Measurements from ENCODE around the gene CCDC102A. TPM values are rescaled to one million over a fixed set of nuclear protein-coding genes. Genes with fewer than 3 reads are reported as not detected.

Gene CCDC102A
- total RNA-seq, 4 donors from 2014 or later = 17.4 to 30.4 (median 24.5) TPM

DNA sequence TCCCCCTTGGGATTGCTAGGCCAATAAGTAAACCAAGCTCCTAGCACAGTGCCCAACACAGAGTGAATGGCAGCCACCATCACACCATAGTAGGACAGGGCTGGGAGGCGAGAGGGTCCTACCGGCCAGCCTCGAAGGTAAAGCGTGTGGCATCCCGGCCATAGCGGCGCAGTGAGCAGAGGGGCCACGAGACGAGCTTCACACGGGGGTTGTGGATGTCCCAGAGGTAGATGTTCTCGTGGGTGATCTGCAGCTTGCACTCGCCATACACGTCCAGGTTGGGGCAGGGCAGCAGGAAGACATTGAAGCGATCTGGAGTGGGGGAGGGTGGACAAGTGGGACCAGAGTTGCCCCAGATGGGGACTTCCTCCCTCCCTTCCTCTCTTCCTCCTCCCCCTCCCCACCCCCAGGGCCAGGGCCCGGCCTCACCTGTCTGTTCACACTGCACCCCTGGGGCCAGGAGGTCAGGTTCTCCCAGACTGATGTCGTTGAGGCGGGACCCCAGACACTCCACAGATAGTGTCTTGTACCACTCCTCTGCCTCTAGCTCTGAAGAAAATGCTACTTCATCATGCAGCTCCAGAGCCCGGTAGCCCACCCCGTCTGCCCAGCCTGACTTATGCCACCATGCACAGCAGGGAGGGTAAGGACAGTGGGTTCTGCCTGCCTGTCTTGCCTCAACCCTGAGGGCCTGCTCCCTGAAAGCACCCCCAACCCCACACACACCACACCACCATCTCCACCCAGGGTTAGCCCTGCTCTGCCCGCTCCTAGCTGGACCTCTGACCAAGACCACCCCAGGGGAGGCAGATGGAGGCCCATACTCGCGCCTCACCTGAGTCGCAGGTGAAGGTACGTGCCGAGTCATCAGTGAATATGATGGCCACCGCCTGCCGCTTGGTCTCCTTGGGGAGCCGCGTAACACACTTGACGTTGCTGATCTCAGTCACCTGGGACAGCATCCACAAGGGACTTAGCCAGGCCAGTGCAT lies 61.4 kb downstream of the CCDC102A start:
- H3K9me3 ChIP-seq = no peaks in the 10 kb centered on the region
- WGBS, 2 donors = 79 to 82% methylated on average over 30 of the region's 30 CpGs
- H3K27me3 ChIP-seq = no peaks in the 10 kb centered on the region
- peaks cover 0 to 55% (median 2%) of the 10 kb centered on the region in 3 donors for H3K36me3 ChIP-seq
- no peak overlapping the region for H3K4me3 ChIP-seq
- DNase-seq (ENCODE audit: low spot score in 2 of 2) = no peak
- TF ChIP-seq EP300 (IDR thresholded peaks at IDR 0.05) = no peak
- no peak for TF ChIP-seq POLR2A (IDR thresholded peaks at IDR 0.05)
- TF ChIP-seq, protein P1, sequence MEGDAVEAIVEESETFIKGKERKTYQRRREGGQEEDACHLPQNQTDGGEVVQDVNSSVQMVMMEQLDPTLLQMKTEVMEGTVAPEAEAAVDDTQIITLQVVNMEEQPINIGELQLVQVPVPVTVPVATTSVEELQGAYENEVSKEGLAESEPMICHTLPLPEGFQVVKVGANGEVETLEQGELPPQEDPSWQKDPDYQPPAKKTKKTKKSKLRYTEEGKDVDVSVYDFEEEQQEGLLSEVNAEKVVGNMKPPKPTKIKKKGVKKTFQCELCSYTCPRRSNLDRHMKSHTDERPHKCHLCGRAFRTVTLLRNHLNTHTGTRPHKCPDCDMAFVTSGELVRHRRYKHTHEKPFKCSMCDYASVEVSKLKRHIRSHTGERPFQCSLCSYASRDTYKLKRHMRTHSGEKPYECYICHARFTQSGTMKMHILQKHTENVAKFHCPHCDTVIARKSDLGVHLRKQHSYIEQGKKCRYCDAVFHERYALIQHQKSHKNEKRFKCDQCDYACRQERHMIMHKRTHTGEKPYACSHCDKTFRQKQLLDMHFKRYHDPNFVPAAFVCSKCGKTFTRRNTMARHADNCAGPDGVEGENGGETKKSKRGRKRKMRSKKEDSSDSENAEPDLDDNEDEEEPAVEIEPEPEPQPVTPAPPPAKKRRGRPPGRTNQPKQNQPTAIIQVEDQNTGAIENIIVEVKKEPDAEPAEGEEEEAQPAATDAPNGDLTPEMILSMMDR (IDR thresholded peaks at IDR 0.05) = no peak
- peaks cover 0 to 70% (median 28%) of the 10 kb centered on the region in 4 donors for H3K4me1 ChIP-seq
- no peak overlapping the region for H3K27ac ChIP-seq

- H3K27me3 ChIP-seq = no peaks in the 10 kb centered on the region
Observed at GRCh38 chr16:57473906-57474305, 62.5 kb downstream of the CCDC102A start.

GRCh38 chr16:57473176-57473840 lies 63.1 kb downstream of the CCDC102A start:
- H3K36me3 ChIP-seq = peaks cover 6 to 71% (median 13%) of the 10 kb centered on the region in 3 donors
- no peaks in the 10 kb centered on the region for H3K9me3 ChIP-seq
- no peaks in the 10 kb centered on the region for H3K27me3 ChIP-seq
- peaks cover 0 to 57% (median 16%) of the 10 kb centered on the region in 4 donors for H3K4me1 ChIP-seq
- no peak for TF ChIP-seq POLR2A (IDR thresholded peaks at IDR 0.05)
- TF ChIP-seq, protein P1 (IDR thresholded peaks at IDR 0.05) = no peak
- no peak for TF ChIP-seq EP300 (IDR thresholded peaks at IDR 0.05)
- 84 to 85% methylated on average over 12 to 13 of the region's 14 CpGs for WGBS, 2 donors
- no peak for DNase-seq (ENCODE audit: low spot score in 2 of 2)
- no peak overlapping the region for H3K4me3 ChIP-seq
- peak overlapping the region in 1 of 4 donors; percentile 11 for H3K27ac ChIP-seq

More at GRCh38 chr16:57473906-57474305, 62.5 kb downstream of the CCDC102A start:
- no peak for TF ChIP-seq EP300 (IDR thresholded peaks at IDR 0.05)
- TF ChIP-seq, protein P1 (IDR thresholded peaks at IDR 0.05) = no peak
- TF ChIP-seq POLR2A (IDR thresholded peaks at IDR 0.05) = no peak
- Histone ChIP-seq H3K9me3 (no peaks in the 10 kb centered on the region), H3K36me3 (peaks cover 6 to 65% (median 13%) of the 10 kb centered on the region in 3 donors), H3K4me1 (peaks cover 0 to 63% (median 22%) of the 10 kb centered on the region in 4 donors), H3K4me3 (no peak overlapping the region), H3K27ac (no peak overlapping the region)
- 67 to 71% methylated on average over 5 to 8 of the region's 8 CpGs for WGBS, 2 donors
- no peak for DNase-seq (ENCODE audit: low spot score in 2 of 2)

GRCh38 chr16:57472665-57473060 lies 63.7 kb downstream of the CCDC102A start:
- Histone ChIP-seq H3K9me3 (no peaks in the 10 kb centered on the region), H3K36me3 (peaks cover 6 to 78% (median 13%) of the 10 kb centered on the region in 3 donors)
- 49 to 61% methylated on average over 4 of the region's 4 CpGs for whole genome bisulfite sequencing, 2 donors

More at GRCh38 chr16:57472665-57473060, 63.7 kb downstream of the CCDC102A start:
- TF ChIP-seq, protein P1 (IDR thresholded peaks at IDR 0.05) = no peak
- TF ChIP-seq EP300 (IDR thresholded peaks at IDR 0.05) = no peak
- TF ChIP-seq POLR2A (IDR thresholded peaks at IDR 0.05) = no peak
- peak overlapping the region in 1 of 4 donors; percentile 11 for H3K27ac ChIP-seq
- H3K4me3 ChIP-seq = no peak overlapping the region
- no peaks in the 10 kb centered on the region for H3K27me3 ChIP-seq
- peaks cover 0 to 50% (median 10%) of the 10 kb centered on the region in 4 donors for H3K4me1 ChIP-seq
- no peak for DNase-seq (ENCODE audit: low spot score in 2 of 2)

Data from tibial nerve (tissue), 4 donors.